H1 (cell line): ENCODE results near the gene FCER2. TPM values are rescaled to one million over a fixed set of nuclear protein-coding genes. Genes with fewer than 3 reads are reported as not detected.

Experiments used
- CEBPB ChIP-seq: IDR thresholded peaks from 2 replicates; pipeline ENCODE4 v1.6.1; 2012; ENCODE audit warnings: low read depth, low read length
- EGR1 ChIP-seq: IDR thresholded peaks from 2 replicates; pipeline ENCODE4 v1.6.1; 2011; ENCODE audit warnings: low read depth, low read length, borderline replicate concordance
- HDAC2 ChIP-seq, 2 experiments: fragments of 300-600 bp in 1 of 2; sonication (generic) in 1 of 2; IDR thresholded peaks; 2 replicates each; pipeline ENCODE4 v1.6.1; 2011 to 2012; ENCODE audit warnings: low read depth in 2 of 2, low read length in 2 of 2, mild to moderate bottlenecking in 2 of 2, moderate library complexity in 2 of 2, borderline replicate concordance in 1 of 2, inconsistent platforms in 1 of 2
- JUND ChIP-seq: IDR thresholded peaks from 2 replicates; pipeline ENCODE4 v1.6.1; 2011; ENCODE audit warnings: mild to moderate bottlenecking, improper control_type of control experiment, low read length
- KDM5A ChIP-seq: fragments of 200-600 bp; IDR thresholded peaks from 2 replicates; pipeline ENCODE4 v1.7.1; 2012; ENCODE audit warnings: mild to moderate bottlenecking, low read length, inconsistent platforms, mixed read lengths
- PHF8 ChIP-seq: fragments of 200-600 bp; sonication (generic); conservative IDR thresholded peaks from 2 replicates; pipeline ENCODE4 v1.7.1; 2012; ENCODE audit warnings: low read depth, mild to moderate bottlenecking, inconsistent platforms, low read length, moderate library complexity
- SP1 ChIP-seq: IDR thresholded peaks from 2 replicates; pipeline ENCODE4 v1.6.1; 2011; ENCODE audit warnings: low read depth, low read length
- TAF7 ChIP-seq: optimal IDR thresholded peaks from 2 replicates; pipeline ENCODE3; 2011; ENCODE audit warnings: low read depth, mild to moderate bottlenecking, inconsistent platforms, low read length, moderate library complexity, borderline replicate concordance
- ZNF274 ChIP-seq: IDR thresholded peaks from 2 replicates; pipeline ENCODE4 v1.7.0; 2012; ENCODE audit warnings: low read length, borderline replicate concordance; ENCODE audit errors: extremely low read depth
- polyA plus RNA-seq, 7 experiments: library from polyadenylated mRNA; depleted of rRNA in 3 of 7; stranded (reverse) in 5 of 7; unstranded in 2 of 7; fragments of >200 nt in 5 of 7; fragments of 200-250 nt in 2 of 7; gene quantifications; 1 replicate in 5 of 7; 2 replicates in 1 of 7; 4 replicates in 1 of 7; pipeline versions ENCODE4 v1.2.1 to v1.2.3, GENCODE V29; 2011 to 2013; ENCODE audit warnings: missing spikeins in 2 of 7, mixed read lengths in 2 of 7
- total RNA-seq: library from RNA; stranded (reverse); fragmentation: NEBNext Ultra II Directional; extraction: Animal tissue kit (Norgen Biotek cat#: 25700); gene quantifications from 2 replicates; pipeline ENCODE4 v1.2.1, GENCODE V29; 2021
- TF ChIP-seq, protein P1 (sequence below): fragments of 300-600 bp; sonication (generic); IDR thresholded peaks from 2 replicates; pipeline ENCODE4 v1.7.1; 2012; ENCODE audit warnings: low read length, moderate library complexity, mild to moderate bottlenecking, inconsistent platforms; ENCODE audit not compliant: insufficient replicate concordance
- TF ChIP-seq, protein P2 (sequence below): IDR thresholded peaks from 2 replicates; pipeline ENCODE4 v1.6.1; 2012; ENCODE audit warnings: inconsistent platforms
- TF ChIP-seq, protein P3 (sequence below): IDR thresholded peaks from 2 replicates; pipeline ENCODE4 v1.6.1; 2011; ENCODE audit warnings: low read depth, mild to moderate bottlenecking, low read length; ENCODE audit not compliant: insufficient read depth

The FCER2 gene
- total and polyA plus RNA-seq, 2 of the 8 experiments (the other 6 are each of a cell fraction or from before 2014, with no cell fraction given), result 0.67 TPM; not detected in 1

GRCh38 chr19:7646426-7646700, 55.6 kb downstream of the FCER2 start (continued):
- TF ChIP-seq, protein P1, sequence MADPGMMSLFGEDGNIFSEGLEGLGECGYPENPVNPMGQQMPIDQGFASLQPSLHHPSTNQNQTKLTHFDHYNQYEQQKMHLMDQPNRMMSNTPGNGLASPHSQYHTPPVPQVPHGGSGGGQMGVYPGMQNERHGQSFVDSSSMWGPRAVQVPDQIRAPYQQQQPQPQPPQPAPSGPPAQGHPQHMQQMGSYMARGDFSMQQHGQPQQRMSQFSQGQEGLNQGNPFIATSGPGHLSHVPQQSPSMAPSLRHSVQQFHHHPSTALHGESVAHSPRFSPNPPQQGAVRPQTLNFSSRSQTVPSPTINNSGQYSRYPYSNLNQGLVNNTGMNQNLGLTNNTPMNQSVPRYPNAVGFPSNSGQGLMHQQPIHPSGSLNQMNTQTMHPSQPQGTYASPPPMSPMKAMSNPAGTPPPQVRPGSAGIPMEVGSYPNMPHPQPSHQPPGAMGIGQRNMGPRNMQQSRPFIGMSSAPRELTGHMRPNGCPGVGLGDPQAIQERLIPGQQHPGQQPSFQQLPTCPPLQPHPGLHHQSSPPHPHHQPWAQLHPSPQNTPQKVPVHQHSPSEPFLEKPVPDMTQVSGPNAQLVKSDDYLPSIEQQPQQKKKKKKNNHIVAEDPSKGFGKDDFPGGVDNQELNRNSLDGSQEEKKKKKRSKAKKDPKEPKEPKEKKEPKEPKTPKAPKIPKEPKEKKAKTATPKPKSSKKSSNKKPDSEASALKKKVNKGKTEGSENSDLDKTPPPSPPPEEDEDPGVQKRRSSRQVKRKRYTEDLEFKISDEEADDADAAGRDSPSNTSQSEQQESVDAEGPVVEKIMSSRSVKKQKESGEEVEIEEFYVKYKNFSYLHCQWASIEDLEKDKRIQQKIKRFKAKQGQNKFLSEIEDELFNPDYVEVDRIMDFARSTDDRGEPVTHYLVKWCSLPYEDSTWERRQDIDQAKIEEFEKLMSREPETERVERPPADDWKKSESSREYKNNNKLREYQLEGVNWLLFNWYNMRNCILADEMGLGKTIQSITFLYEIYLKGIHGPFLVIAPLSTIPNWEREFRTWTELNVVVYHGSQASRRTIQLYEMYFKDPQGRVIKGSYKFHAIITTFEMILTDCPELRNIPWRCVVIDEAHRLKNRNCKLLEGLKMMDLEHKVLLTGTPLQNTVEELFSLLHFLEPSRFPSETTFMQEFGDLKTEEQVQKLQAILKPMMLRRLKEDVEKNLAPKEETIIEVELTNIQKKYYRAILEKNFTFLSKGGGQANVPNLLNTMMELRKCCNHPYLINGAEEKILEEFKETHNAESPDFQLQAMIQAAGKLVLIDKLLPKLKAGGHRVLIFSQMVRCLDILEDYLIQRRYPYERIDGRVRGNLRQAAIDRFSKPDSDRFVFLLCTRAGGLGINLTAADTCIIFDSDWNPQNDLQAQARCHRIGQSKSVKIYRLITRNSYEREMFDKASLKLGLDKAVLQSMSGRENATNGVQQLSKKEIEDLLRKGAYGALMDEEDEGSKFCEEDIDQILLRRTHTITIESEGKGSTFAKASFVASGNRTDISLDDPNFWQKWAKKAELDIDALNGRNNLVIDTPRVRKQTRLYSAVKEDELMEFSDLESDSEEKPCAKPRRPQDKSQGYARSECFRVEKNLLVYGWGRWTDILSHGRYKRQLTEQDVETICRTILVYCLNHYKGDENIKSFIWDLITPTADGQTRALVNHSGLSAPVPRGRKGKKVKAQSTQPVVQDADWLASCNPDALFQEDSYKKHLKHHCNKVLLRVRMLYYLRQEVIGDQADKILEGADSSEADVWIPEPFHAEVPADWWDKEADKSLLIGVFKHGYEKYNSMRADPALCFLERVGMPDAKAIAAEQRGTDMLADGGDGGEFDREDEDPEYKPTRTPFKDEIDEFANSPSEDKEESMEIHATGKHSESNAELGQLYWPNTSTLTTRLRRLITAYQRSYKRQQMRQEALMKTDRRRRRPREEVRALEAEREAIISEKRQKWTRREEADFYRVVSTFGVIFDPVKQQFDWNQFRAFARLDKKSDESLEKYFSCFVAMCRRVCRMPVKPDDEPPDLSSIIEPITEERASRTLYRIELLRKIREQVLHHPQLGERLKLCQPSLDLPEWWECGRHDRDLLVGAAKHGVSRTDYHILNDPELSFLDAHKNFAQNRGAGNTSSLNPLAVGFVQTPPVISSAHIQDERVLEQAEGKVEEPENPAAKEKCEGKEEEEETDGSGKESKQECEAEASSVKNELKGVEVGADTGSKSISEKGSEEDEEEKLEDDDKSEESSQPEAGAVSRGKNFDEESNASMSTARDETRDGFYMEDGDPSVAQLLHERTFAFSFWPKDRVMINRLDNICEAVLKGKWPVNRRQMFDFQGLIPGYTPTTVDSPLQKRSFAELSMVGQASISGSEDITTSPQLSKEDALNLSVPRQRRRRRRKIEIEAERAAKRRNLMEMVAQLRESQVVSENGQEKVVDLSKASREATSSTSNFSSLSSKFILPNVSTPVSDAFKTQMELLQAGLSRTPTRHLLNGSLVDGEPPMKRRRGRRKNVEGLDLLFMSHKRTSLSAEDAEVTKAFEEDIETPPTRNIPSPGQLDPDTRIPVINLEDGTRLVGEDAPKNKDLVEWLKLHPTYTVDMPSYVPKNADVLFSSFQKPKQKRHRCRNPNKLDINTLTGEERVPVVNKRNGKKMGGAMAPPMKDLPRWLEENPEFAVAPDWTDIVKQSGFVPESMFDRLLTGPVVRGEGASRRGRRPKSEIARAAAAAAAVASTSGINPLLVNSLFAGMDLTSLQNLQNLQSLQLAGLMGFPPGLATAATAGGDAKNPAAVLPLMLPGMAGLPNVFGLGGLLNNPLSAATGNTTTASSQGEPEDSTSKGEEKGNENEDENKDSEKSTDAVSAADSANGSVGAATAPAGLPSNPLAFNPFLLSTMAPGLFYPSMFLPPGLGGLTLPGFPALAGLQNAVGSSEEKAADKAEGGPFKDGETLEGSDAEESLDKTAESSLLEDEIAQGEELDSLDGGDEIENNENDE, result no peak
- no peak for TF ChIP-seq JUND
- TF ChIP-seq KDM5A, result no peak
- no peak for TF ChIP-seq ZNF274
- TF ChIP-seq, protein P2, sequence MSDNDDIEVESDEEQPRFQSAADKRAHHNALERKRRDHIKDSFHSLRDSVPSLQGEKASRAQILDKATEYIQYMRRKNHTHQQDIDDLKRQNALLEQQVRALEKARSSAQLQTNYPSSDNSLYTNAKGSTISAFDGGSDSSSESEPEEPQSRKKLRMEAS, result no peak
- no peak for TF ChIP-seq EGR1
- TF ChIP-seq, protein P3, sequence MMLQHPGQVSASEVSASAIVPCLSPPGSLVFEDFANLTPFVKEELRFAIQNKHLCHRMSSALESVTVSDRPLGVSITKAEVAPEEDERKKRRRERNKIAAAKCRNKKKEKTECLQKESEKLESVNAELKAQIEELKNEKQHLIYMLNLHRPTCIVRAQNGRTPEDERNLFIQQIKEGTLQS, result no peak
- no peak for TF ChIP-seq CEBPB
- TF ChIP-seq HDAC2 (IDR thresholded peaks at IDR 0.05; ENCODE audit: borderline replicate concordance in 1 of 2, low read depth in 2 of 2, low read length in 2 of 2), result no peak
- no peak for TF ChIP-seq TAF7
- no peak for TF ChIP-seq PHF8
- no peak for TF ChIP-seq SP1
